Neural progenitor cell (in vitro differentiated cells): Measurements from ENCODE around the gene REV3L. TPM values are rescaled to one million over a fixed set of nuclear protein-coding genes. Genes with fewer than 3 reads are reported as not detected.
"Not testable (repeated sequence)": the region's sequence is repeated elsewhere in the genome, so short reads cannot be mapped to it uniquely, and the experiment has no call there.

Experiments used
- DNase-seq: peaks from one replicate; pipeline ENCODE4 v3.0.0-alpha.2; 2016; ENCODE audit warnings: low spot score
- H2AFZ ChIP-seq: fragments of 200-600 bp; sonication (generic); replicated peaks from 2 replicates; pipeline ENCODE4 v1.6.1; 2016; ENCODE audit warnings: antibody characterized with exemption
- H3F3A ChIP-seq: fragments of 200-600 bp; sonication (generic); 2 replicates; pipeline ENCODE4 v1.6.1; 2016; ENCODE audit warnings: antibody characterized with exemption, low read depth
- H3K27ac ChIP-seq: fragments of 200-600 bp; sonication (generic); 2 replicates; pipeline ENCODE4 v1.5.1; 2016; ENCODE audit warnings: mild to moderate bottlenecking
- H3K27me3 ChIP-seq: fragments of 200-600 bp; sonication (generic); 2 replicates; pipeline ENCODE4 v1.6.1; 2016; ENCODE audit warnings: mild to moderate bottlenecking, moderate library complexity
- H3K36me3 ChIP-seq: fragments of 200-600 bp; sonication (generic); 2 replicates; pipeline ENCODE4 v1.5.1; 2016
- H3K4me1 ChIP-seq: fragments of 200-600 bp; sonication (generic); 2 replicates; pipeline ENCODE4 v1.6.1; 2016; ENCODE audit warnings: mixed run types
- H3K4me2 ChIP-seq: fragments of 200-600 bp; sonication (generic); 2 replicates; pipeline ENCODE4 v1.6.1; 2016
- H3K4me3 ChIP-seq: fragments of 200-600 bp; sonication (generic); 2 replicates; pipeline ENCODE4 v1.5.1; 2016
- H3K79me2 ChIP-seq: fragments of 200-600 bp; sonication (generic); 2 replicates; pipeline ENCODE4 v1.6.1; 2016; ENCODE audit warnings: low read depth
- H3K9ac ChIP-seq: fragments of 200-600 bp; sonication (generic); 2 replicates; pipeline ENCODE4 v1.6.1; 2016
- H3K9me3 ChIP-seq: fragments of 200-600 bp; sonication (generic); 2 replicates; pipeline ENCODE4 v1.5.1; 2016; ENCODE audit warnings: low read depth
- H4K20me1 ChIP-seq: fragments of 200-600 bp; sonication (generic); 2 replicates; pipeline ENCODE4 v1.6.1; 2016; ENCODE audit warnings: low read depth
- H3K27ac Mint-ChIP-seq: 3 replicates; pipeline ENCODE4 v1.8.0; 2021; ENCODE audit warnings: mixed read lengths
- H3K27me3 Mint-ChIP-seq: 2 replicates; pipeline ENCODE4 v1.8.0; 2022; ENCODE audit warnings: low read depth, mild to moderate bottlenecking, inconsistent platforms, moderate library complexity, mixed read lengths; ENCODE audit not compliant: insufficient read depth
- H3K36me3 Mint-ChIP-seq: 3 replicates; pipeline ENCODE4 v1.8.0; 2021; ENCODE audit warnings: mixed read lengths
- H3K4me1 Mint-ChIP-seq: 3 replicates; pipeline ENCODE4 v1.8.0; 2021; ENCODE audit warnings: mixed read lengths
- H3K4me3 Mint-ChIP-seq: 3 replicates; pipeline ENCODE4 v1.8.0; 2021; ENCODE audit warnings: mild to moderate bottlenecking, moderate library complexity, mixed read lengths
- H3K9me3 Mint-ChIP-seq: 3 replicates; pipeline ENCODE4 v1.8.0; 2020; ENCODE audit warnings: mixed read lengths
- EZH2 ChIP-seq: fragments of 200-600 bp; sonication (generic); IDR thresholded peaks from 2 replicates; pipeline ENCODE4 v1.6.1; 2017; ENCODE audit warnings: antibody characterized with exemption, mild to moderate bottlenecking, moderate library complexity
- EZH2phosphoT487 ChIP-seq: fragments of 200-600 bp; sonication (generic); IDR thresholded peaks from 2 replicates; pipeline ENCODE4 v1.6.1; 2017; ENCODE audit warnings: antibody characterized with exemption
- total RNA-seq: library from RNA; depleted of rRNA; stranded (reverse); fragments of >200 nt; gene quantifications from 2 replicates; pipeline ENCODE4 v1.2.3, GENCODE V29; 2015; ENCODE audit warnings: low replicate concordance
- TF ChIP-seq, protein P1 (sequence below): fragments of 200-600 bp; sonication (generic); IDR thresholded peaks from 2 replicates; pipeline ENCODE4 v1.5.1; 2017; ENCODE audit warnings: antibody characterized with exemption, mild to moderate bottlenecking

Gene REV3L
- total RNA-seq, 1 donor from 2014 or later = 23.5 TPM

DNA sequence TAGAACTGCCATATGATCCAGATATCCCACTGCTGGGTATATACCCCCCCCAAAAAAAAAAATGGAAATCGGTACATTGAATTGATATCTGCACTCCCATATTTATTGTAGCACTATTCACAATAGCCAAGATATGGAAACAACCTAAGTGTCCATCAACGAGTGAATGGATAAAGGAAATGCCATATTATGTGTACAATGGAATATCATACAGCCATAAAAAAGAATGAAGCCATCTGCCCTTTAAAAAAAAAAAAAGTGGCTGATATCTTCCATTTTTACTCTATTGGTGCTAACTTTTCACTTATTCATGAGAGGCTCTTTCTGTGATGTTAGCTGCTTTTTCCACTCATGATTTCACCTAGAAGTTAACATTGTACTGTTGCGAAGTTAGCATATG lies 156.5 kb downstream of the REV3L start:
- Histone ChIP-seq H3K4me3 (no peak overlapping the region), H3K9ac (no peak overlapping the region), H3K79me2 (no peaks in the 10 kb centered on the region), H3K4me1 (no peaks in the 10 kb centered on the region), H3K9me3 (no peaks in the 10 kb centered on the region), H2AFZ (no peak overlapping the region), H3K36me3 (no peaks in the 10 kb centered on the region), H3F3A (no peaks in the 10 kb centered on the region), H4K20me1 (no peaks in the 10 kb centered on the region), H3K27me3 (no peaks in the 10 kb centered on the region), H3K4me2 (no peak overlapping the region), H3K27ac (no peak overlapping the region)
- TF ChIP-seq EZH2phosphoT487 = no peak
- no peak for TF ChIP-seq EZH2
- TF ChIP-seq, protein P1, sequence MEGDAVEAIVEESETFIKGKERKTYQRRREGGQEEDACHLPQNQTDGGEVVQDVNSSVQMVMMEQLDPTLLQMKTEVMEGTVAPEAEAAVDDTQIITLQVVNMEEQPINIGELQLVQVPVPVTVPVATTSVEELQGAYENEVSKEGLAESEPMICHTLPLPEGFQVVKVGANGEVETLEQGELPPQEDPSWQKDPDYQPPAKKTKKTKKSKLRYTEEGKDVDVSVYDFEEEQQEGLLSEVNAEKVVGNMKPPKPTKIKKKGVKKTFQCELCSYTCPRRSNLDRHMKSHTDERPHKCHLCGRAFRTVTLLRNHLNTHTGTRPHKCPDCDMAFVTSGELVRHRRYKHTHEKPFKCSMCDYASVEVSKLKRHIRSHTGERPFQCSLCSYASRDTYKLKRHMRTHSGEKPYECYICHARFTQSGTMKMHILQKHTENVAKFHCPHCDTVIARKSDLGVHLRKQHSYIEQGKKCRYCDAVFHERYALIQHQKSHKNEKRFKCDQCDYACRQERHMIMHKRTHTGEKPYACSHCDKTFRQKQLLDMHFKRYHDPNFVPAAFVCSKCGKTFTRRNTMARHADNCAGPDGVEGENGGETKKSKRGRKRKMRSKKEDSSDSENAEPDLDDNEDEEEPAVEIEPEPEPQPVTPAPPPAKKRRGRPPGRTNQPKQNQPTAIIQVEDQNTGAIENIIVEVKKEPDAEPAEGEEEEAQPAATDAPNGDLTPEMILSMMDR = no peak
- Mint-ChIP-seq H3K27me3 (no peaks in the 10 kb centered on the region), H3K27ac (no peak overlapping the region), H3K36me3 (peaks cover 21% of the 10 kb centered on the region), H3K4me1 (no peaks in the 10 kb centered on the region), H3K9me3 (no peaks in the 10 kb centered on the region), H3K4me3 (no peak overlapping the region)
- DNase-seq = no peak

DNA sequence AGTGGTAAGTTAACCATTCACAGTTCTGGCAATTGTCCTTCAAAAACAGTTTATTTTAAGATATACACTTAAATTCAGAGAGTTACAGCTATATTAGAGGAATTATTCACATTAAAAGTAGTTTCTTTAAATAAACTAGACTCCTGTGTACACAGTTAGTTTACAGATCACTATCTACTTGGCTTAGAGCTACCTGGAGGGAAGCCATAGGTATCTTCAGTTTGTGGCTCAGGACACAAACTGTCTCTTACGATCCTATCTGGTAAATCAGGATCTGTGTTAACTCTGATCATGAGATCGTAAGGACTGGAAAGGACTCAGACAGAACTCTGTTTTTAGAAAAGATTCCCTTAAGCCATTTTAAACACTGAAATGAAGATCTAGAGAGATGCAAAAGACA lies 160.9 kb downstream of the REV3L start:
- no peak overlapping the region for H3K27ac Mint-ChIP-seq
- no peaks in the 10 kb centered on the region for H4K20me1 ChIP-seq
- no peaks in the 10 kb centered on the region for H3K4me1 Mint-ChIP-seq
- H3K9ac ChIP-seq = no peak overlapping the region
- H3K4me3 Mint-ChIP-seq = no peak overlapping the region
- no peak overlapping the region for H3K4me2 ChIP-seq
- no peaks in the 10 kb centered on the region for H3F3A ChIP-seq
- H3K4me1 ChIP-seq = no peaks in the 10 kb centered on the region
- H3K27me3 Mint-ChIP-seq = no peaks in the 10 kb centered on the region
- no peak overlapping the region for H3K27ac ChIP-seq
- H3K36me3 Mint-ChIP-seq = peaks cover 23% of the 10 kb centered on the region
- peaks cover under 1% of the 10 kb centered on the region for H3K36me3 ChIP-seq
- H2AFZ ChIP-seq = no peak overlapping the region
- no peaks in the 10 kb centered on the region for H3K79me2 ChIP-seq
- H3K27me3 ChIP-seq = no peaks in the 10 kb centered on the region
- H3K4me3 ChIP-seq = no peak overlapping the region
- H3K9me3 ChIP-seq = no peaks in the 10 kb centered on the region
- DNase-seq = no peak
- no peaks in the 10 kb centered on the region for H3K9me3 Mint-ChIP-seq
- TF ChIP-seq, protein P1 = no peak
- TF ChIP-seq EZH2phosphoT487 = no peak
- TF ChIP-seq EZH2 = no peak

DNA sequence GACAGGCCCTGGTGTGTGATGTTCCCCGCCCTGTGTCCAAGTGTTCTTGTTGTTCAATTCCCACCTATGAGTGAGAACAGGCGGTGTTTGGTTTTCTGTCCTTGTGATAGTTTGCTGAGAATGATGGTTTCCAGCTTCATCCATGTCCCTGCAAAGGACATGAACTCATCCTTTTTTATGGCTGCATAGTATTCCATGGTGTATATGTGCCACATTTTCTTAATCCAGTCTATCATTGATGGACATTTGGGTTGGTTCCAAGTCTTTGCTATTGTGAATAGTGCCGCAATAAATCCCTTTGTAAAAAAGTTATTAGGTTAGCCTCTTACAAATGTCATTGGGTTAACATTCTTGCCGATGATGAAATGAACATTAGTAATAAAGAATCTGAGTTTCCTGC lies 175.1 kb downstream of the REV3L start:
- H3K27ac Mint-ChIP-seq, H3K27ac ChIP-seq, H3K4me3 ChIP-seq, H3K4me1 ChIP-seq, H3K9ac ChIP-seq, H3K9me3 Mint-ChIP-seq, H3F3A ChIP-seq, DNase-seq, H3K4me1 Mint-ChIP-seq, H4K20me1 ChIP-seq, H3K27me3 ChIP-seq, H3K4me2 ChIP-seq, H3K4me3 Mint-ChIP-seq, H3K27me3 Mint-ChIP-seq, H3K9me3 ChIP-seq, H3K79me2 ChIP-seq, H3K36me3 ChIP-seq, H2AFZ ChIP-seq: not testable (repeated sequence)
- peaks cover 40% of the 10 kb centered on the region for H3K36me3 Mint-ChIP-seq

DNA sequence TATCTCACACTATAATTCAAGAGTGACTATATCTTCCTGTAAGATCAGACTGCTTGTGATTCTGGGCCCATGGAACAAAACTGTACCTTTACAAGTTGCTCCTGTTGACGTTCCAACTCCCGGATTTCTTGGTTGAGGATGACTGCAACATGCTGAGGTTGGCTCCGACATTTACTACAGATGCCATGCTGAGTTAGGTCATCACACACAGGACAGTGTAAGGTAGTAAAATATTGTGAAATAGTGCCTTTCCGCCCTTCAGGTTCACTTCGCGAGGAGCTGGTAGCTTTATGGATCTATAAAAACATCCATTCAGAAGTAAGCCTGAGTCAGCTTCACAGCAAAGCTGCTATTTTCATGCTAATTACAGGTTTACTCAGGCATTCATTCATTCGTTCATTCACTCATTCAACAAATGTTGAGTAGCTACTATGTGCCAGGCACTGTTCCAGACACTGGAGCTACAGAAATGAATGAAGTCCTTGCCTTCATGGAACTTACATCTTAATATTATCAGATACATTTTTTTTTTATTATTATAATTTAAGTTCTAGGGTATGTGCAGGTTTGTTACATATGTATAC lies 175.7 kb downstream of the REV3L start:
- no peaks in the 10 kb centered on the region for H3F3A ChIP-seq
- no peak for DNase-seq
- H2AFZ ChIP-seq = no peak overlapping the region
- no peaks in the 10 kb centered on the region for H3K27me3 ChIP-seq
- H3K4me1 ChIP-seq = no peaks in the 10 kb centered on the region
- no peak overlapping the region for H3K27ac ChIP-seq
- Mint-ChIP-seq H3K9me3 (no peaks in the 10 kb centered on the region), H3K27ac (no peak overlapping the region), H3K4me1 (no peaks in the 10 kb centered on the region), H3K4me3 (no peak overlapping the region), H3K36me3 (peaks cover 37% of the 10 kb centered on the region), H3K27me3 (no peaks in the 10 kb centered on the region)
- no peaks in the 10 kb centered on the region for H3K79me2 ChIP-seq
- no peaks in the 10 kb centered on the region for H4K20me1 ChIP-seq
- TF ChIP-seq EZH2phosphoT487 = no peak
- no peak for TF ChIP-seq EZH2
- TF ChIP-seq, protein P1 = no peak
- no peak overlapping the region for H3K9ac ChIP-seq
- H3K4me2 ChIP-seq = no peak overlapping the region
- H3K9me3 ChIP-seq = no peaks in the 10 kb centered on the region
- H3K4me3 ChIP-seq = no peak overlapping the region
- peaks cover 6% of the 10 kb centered on the region for H3K36me3 ChIP-seq
